Astrocyte (in vitro differentiated cells and primary cell): ENCODE data around the gene CIC. TPM values are rescaled to one million over a fixed set of nuclear protein-coding genes. Genes with fewer than 3 reads are reported as not detected.

Source experiments
- DNase-seq: peaks from one replicate; pipeline ENCODE4 v3.0.0-alpha.2; 2010; ENCODE audit warnings: low read depth
- FAIRE-seq: peaks from 2 replicates; lab custom pipeline; 2011; peaks lifted over from hg19 to GRCh38; lab: Jason Lieb, UNC
- H2AFZ ChIP-seq: 2 replicates; pipeline ENCODE4 v1.6.0; 2012; ENCODE audit warnings: low read depth, low read length, inconsistent platforms
- H3K27ac ChIP-seq: 2 replicates; pipeline ENCODE4 v1.5.1; 2011; ENCODE audit warnings: low read depth, low read length, inconsistent platforms
- H3K27me3 ChIP-seq: 2 replicates; pipeline ENCODE4 v1.6.0; 2011; ENCODE audit warnings: low read length, inconsistent platforms; ENCODE audit not compliant: insufficient read depth
- H3K36me3 ChIP-seq: 2 replicates; pipeline ENCODE4 v1.5.1; 2011; ENCODE audit warnings: low read length, inconsistent platforms; ENCODE audit not compliant: insufficient read depth
- H3K4me1 ChIP-seq: 2 replicates; pipeline ENCODE4 v1.5.1; 2011; ENCODE audit warnings: low read length, inconsistent platforms; ENCODE audit not compliant: insufficient read depth
- H3K4me2 ChIP-seq: 2 replicates; pipeline ENCODE4 v1.6.0; 2012; ENCODE audit warnings: low read length, inconsistent platforms
- H3K4me3 ChIP-seq: 2 replicates; pipeline ENCODE4 v1.5.1; 2011; ENCODE audit warnings: low read depth, mild to moderate bottlenecking, low read length, inconsistent platforms; ENCODE audit not compliant: insufficient read depth
- H3K79me2 ChIP-seq: 2 replicates; pipeline ENCODE4 v1.6.0; 2012; ENCODE audit warnings: mild to moderate bottlenecking, low read length, inconsistent platforms; ENCODE audit not compliant: insufficient read depth
- H3K9ac ChIP-seq: 2 replicates; pipeline ENCODE4 v1.6.0; 2012; ENCODE audit warnings: mild to moderate bottlenecking, low read length, inconsistent platforms
- H3K9me3 ChIP-seq: 2 replicates; pipeline ENCODE4 v1.5.1; 2012; ENCODE audit warnings: low read depth, mild to moderate bottlenecking, low read length, inconsistent platforms; ENCODE audit not compliant: insufficient read depth
- H4K20me1 ChIP-seq: 2 replicates; pipeline ENCODE4 v1.6.0; 2012; ENCODE audit warnings: low read length, inconsistent platforms; ENCODE audit not compliant: insufficient read depth
- H3K27ac Mint-ChIP-seq: one replicate; pipeline ENCODE4 v1.8.0; 2021; ENCODE audit warnings: mild to moderate bottlenecking, mixed read lengths; ENCODE audit not compliant: unreplicated experiment
- H3K27me3 Mint-ChIP-seq: one replicate; pipeline ENCODE4 v1.8.0; 2021; ENCODE audit warnings: low read depth, mixed read lengths; ENCODE audit not compliant: unreplicated experiment
- H3K36me3 Mint-ChIP-seq: one replicate; pipeline ENCODE4 v1.8.0; 2021; ENCODE audit warnings: low read depth, mixed read lengths; ENCODE audit not compliant: unreplicated experiment
- H3K4me1 Mint-ChIP-seq: one replicate; pipeline ENCODE4 v1.8.0; 2021; ENCODE audit warnings: low read depth, mixed read lengths; ENCODE audit not compliant: unreplicated experiment
- H3K4me3 Mint-ChIP-seq: one replicate; pipeline ENCODE4 v1.8.0; 2021; ENCODE audit warnings: mild to moderate bottlenecking, moderate library complexity, mixed read lengths; ENCODE audit not compliant: unreplicated experiment
- H3K9me3 Mint-ChIP-seq: one replicate; pipeline ENCODE4 v1.8.0; 2021; ENCODE audit warnings: mild to moderate bottlenecking, mixed read lengths; ENCODE audit not compliant: unreplicated experiment
- EZH2 ChIP-seq: IDR thresholded peaks from 2 replicates; pipeline ENCODE4 v1.6.1; 2012; ENCODE audit warnings: mild to moderate bottlenecking, low read length, inconsistent platforms; ENCODE audit not compliant: insufficient read depth
- total RNA-seq: library from RNA; stranded (reverse); gene quantifications from 2 replicates; pipeline ENCODE4 v1.2.1, GENCODE V29; 2021
- TF ChIP-seq, protein P1 (sequence below): IDR thresholded peaks from 2 replicates; pipeline ENCODE4 v1.5.1; 2011; ENCODE audit warnings: low read depth, mild to moderate bottlenecking, inconsistent platforms, low read length, moderate library complexity; ENCODE audit not compliant: insufficient read depth

CIC gene
- total RNA-seq, 1 donor from 2014 or later: 78.5 TPM

GRCh38 chr19:42306646-42307045, 37.6 kb downstream of the CIC start:
- Histone ChIP-seq H3K4me1 (peaks cover 12% of the 10 kb centered on the region), H3K4me2 (no peak overlapping the region), H3K4me3 (no peak overlapping the region), H3K27ac (no peak overlapping the region), H3K36me3 (no peaks in the 10 kb centered on the region), H3K27me3 (no peaks in the 10 kb centered on the region), H3K9me3 (no peaks in the 10 kb centered on the region), H3K9ac (no peak overlapping the region), H2AFZ (no peak overlapping the region), H4K20me1 (no peaks in the 10 kb centered on the region), H3K79me2 (peaks cover 3% of the 10 kb centered on the region)
- no peak overlapping the region for H3K4me3 Mint-ChIP-seq
- DNase-seq (no peak), FAIRE-seq (no peak)
- H3K27me3 Mint-ChIP-seq: peaks cover 6% of the 10 kb centered on the region
- peaks cover 3% of the 10 kb centered on the region for H3K36me3 Mint-ChIP-seq
- H3K9me3 Mint-ChIP-seq: no peaks in the 10 kb centered on the region
- H3K27ac Mint-ChIP-seq: no peak overlapping the region
- H3K4me1 Mint-ChIP-seq: peaks cover 3% of the 10 kb centered on the region
- TF ChIP-seq EZH2: no peak
- TF ChIP-seq, protein P1, sequence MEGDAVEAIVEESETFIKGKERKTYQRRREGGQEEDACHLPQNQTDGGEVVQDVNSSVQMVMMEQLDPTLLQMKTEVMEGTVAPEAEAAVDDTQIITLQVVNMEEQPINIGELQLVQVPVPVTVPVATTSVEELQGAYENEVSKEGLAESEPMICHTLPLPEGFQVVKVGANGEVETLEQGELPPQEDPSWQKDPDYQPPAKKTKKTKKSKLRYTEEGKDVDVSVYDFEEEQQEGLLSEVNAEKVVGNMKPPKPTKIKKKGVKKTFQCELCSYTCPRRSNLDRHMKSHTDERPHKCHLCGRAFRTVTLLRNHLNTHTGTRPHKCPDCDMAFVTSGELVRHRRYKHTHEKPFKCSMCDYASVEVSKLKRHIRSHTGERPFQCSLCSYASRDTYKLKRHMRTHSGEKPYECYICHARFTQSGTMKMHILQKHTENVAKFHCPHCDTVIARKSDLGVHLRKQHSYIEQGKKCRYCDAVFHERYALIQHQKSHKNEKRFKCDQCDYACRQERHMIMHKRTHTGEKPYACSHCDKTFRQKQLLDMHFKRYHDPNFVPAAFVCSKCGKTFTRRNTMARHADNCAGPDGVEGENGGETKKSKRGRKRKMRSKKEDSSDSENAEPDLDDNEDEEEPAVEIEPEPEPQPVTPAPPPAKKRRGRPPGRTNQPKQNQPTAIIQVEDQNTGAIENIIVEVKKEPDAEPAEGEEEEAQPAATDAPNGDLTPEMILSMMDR: no peak

GRCh38 chr19:42309686-42310085, 40.6 kb downstream of the CIC start:
- TF ChIP-seq EZH2: no peak
- TF ChIP-seq, protein P1: no peak
- no peaks in the 10 kb centered on the region for H3K36me3 ChIP-seq
- Mint-ChIP-seq H3K27me3 (peaks cover 25% of the 10 kb centered on the region), H3K4me1 (peaks cover 2% of the 10 kb centered on the region), H3K4me3 (no peak overlapping the region), H3K36me3 (no peaks in the 10 kb centered on the region), H3K27ac (no peak overlapping the region), H3K9me3 (no peaks in the 10 kb centered on the region)
- H3K4me2 ChIP-seq: no peak overlapping the region
- H3K9me3 ChIP-seq: no peaks in the 10 kb centered on the region
- H3K79me2 ChIP-seq: no peaks in the 10 kb centered on the region
- no peak overlapping the region for H3K9ac ChIP-seq
- H3K27me3 ChIP-seq: peaks cover 9% of the 10 kb centered on the region
- no peak overlapping the region for H3K4me3 ChIP-seq
- H3K4me1 ChIP-seq: peaks cover 3% of the 10 kb centered on the region
- H4K20me1 ChIP-seq: no peaks in the 10 kb centered on the region
- no peak overlapping the region for H3K27ac ChIP-seq
- DNase-seq (no peak), FAIRE-seq (no peak)
- no peak overlapping the region for H2AFZ ChIP-seq

DNA sequence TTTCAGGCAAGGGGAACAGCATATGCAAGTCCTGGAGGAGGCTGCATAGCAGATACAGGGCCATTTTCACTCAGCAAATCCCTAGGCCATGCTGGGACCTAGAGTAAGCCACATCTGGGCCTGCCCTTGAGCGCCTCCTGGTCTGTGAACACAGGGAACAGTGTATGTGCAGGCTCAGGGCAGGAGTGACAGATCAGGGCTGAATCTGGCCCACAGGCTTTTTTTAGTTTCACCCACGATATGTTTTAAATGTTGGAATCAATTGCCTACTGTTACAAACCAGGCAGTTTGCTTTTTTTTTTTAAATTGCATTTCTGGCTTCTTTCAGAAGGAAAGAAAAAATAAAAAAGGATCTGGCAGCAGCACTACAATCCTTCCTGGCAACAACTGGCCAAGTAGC, 42.6 kb downstream of the CIC start:
- TF ChIP-seq EZH2: no peak
- TF ChIP-seq, protein P1: peak; percentile 4
- H3K4me1 ChIP-seq: peaks cover 3% of the 10 kb centered on the region
- no peak for DNase-seq
- H3K4me3 ChIP-seq: no peak overlapping the region
- H2AFZ ChIP-seq: no peak overlapping the region
- Mint-ChIP-seq H3K27ac (no peak overlapping the region), H3K4me1 (peaks cover 2% of the 10 kb centered on the region), H3K27me3 (peaks cover 33% of the 10 kb centered on the region), H3K4me3 (peak overlapping the region; percentile 40), H3K9me3 (no peaks in the 10 kb centered on the region), H3K36me3 (no peaks in the 10 kb centered on the region)
- H3K4me2 ChIP-seq: no peak overlapping the region
- H4K20me1 ChIP-seq: no peaks in the 10 kb centered on the region
- no peaks in the 10 kb centered on the region for H3K9me3 ChIP-seq
- no peak overlapping the region for H3K9ac ChIP-seq
- no peak overlapping the region for H3K27ac ChIP-seq
- H3K79me2 ChIP-seq: no peaks in the 10 kb centered on the region
- H3K36me3 ChIP-seq: no peaks in the 10 kb centered on the region
- FAIRE-seq: no peak
- H3K27me3 ChIP-seq: peaks cover 9% of the 10 kb centered on the region
